ENCODE data around the gene RARRES2. TPM values are rescaled to one million over a fixed set of nuclear protein-coding genes. Genes with fewer than 3 reads are reported as not detected.
A peak's percentile ranks its signal among the peaks of the same experiment; 100 is the strongest.

The RARRES2 gene
- polyA plus RNA-seq, 1 experiment = 6.7 TPM

- H3K4me3 ChIP-seq (ENCODE audit: low read depth, low read length) = no peak overlapping the region
- no peaks in the 10 kb centered on the region for H3K9me3 ChIP-seq (ENCODE audit: control insufficient read depth, insufficient read depth, low read length)
- CTCF ChIA-PET = interaction anchor here (0.6 to 1.3 kb wide), 4 partner anchors 9 to 85 kb away, joined by 3 to 7 read pairs (median 3); no protein-coding TSS in a partner anchor
These were observed 29.9 kb upstream of the RARRES2 start for GRCh38 chr7:150371131-150371995.

GRCh38 chr7:150370612-150371071 is 29.2 kb upstream of the RARRES2 start:
- Histone ChIP-seq H3K4me3 (ENCODE audit: low read depth, low read length) (peak overlapping the region; percentile 22), H3K27ac (ENCODE audit: low read depth, low read length) (peak overlapping the region; percentile 61), H3K9me3 (ENCODE audit: control insufficient read depth, insufficient read depth, low read length) (no peaks in the 10 kb centered on the region), H3K27me3 (ENCODE audit: control insufficient read depth, insufficient read depth, low read length) (no peaks in the 10 kb centered on the region)
- DNase-seq (ENCODE audit: low read depth, low spot score) = no peak
- CTCF ChIA-PET = interaction anchor here (1.1 to 1.3 kb wide), 3 partner anchors 9 to 85 kb away, joined by 3 read pairs; no protein-coding TSS in a partner anchor
- POLR2A ChIA-PET = interaction anchor here (1.3 kb wide), 1 partner anchor 8 kb away, joined by 6 read pairs; no protein-coding TSS in a partner anchor
- no peak for TF ChIP-seq CTCF (IDR thresholded peaks at IDR 0.05; ENCODE audit: low read depth, low read length)

More at GRCh38 chr7:150371131-150371995, 29.9 kb upstream of the RARRES2 start:
- no peak for TF ChIP-seq CTCF (IDR thresholded peaks at IDR 0.05; ENCODE audit: low read depth, low read length)
- POLR2A ChIA-PET = no interaction called here
- peak overlapping the region; percentile 52 for H3K27ac ChIP-seq (ENCODE audit: low read depth, low read length)
- no peaks in the 10 kb centered on the region for H3K27me3 ChIP-seq (ENCODE audit: control insufficient read depth, insufficient read depth, low read length)
- DNase-seq (ENCODE audit: low read depth, low spot score) = no peak

- Histone ChIP-seq H3K27me3 (ENCODE audit: control insufficient read depth, insufficient read depth, low read length) (no peaks in the 10 kb centered on the region), H3K9me3 (ENCODE audit: control insufficient read depth, insufficient read depth, low read length) (no peaks in the 10 kb centered on the region), H3K27ac (ENCODE audit: low read depth, low read length) (peak overlapping the region; percentile 83), H3K4me3 (ENCODE audit: low read depth, low read length) (peak overlapping the region; percentile 89)
- ChIA-PET CTCF (interaction anchor here (0.7 to 1.3 kb wide), 5 partner anchors 8 to 84 kb away, joined by 3 to 12 read pairs (median 3); no protein-coding TSS in a partner anchor), POLR2A (interaction anchor here (1.3 to 2.0 kb wide), 3 partner anchors 8 to 36 kb away, joined by 6 to 10 read pairs (median 7); a partner anchor contains a TSS)
- TF ChIP-seq CTCF (IDR thresholded peaks at IDR 0.05; ENCODE audit: low read depth, low read length) = no peak
- no peak for DNase-seq (ENCODE audit: low read depth, low spot score)
These were observed 28.5 kb upstream of the RARRES2 start for GRCh38 chr7:150369748-150370501.

DNA sequence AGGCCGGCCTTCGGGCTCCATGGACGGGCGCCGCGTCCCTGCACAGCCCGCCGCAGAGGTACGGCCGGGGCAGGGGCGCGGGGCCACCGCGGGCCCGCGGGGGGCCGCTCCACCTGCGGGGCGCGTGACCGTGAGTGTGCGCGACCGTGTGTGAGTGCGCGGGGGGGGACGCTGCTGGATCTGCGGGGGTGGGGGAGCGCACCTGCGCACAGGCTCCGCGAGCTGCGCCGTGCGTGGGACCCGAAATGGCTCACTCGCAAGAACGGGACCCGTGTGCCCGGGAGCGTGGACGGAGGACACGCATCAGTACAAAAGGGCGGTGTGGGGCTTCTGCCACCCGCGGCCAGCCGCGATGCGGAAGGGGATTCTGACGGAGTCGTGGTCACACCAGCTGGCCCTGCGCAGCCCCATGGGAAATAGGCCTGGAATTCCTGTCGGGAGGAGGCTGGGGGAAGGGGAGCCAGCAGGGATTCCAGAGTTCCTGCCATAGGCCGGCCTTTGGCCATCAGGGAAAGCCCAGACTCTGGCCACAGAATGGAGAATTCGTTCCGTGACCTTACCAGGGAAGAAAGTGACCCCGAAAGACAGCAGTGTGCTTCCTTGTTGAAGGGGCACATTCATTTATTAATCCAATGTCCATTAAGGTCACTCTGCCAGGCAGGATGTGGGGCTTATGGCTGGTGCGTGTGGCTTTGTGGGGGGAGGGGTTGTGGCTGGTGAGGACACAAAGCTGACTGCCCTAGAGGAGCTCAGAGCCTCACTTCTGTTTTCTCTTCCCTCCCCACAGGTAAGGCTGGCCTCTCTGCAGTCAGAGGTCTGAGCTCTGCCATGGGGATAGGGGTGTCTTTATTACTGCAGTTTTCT is 27.7 kb upstream of the RARRES2 start:
- Histone ChIP-seq H3K4me3 (ENCODE audit: low read depth, low read length) (peak overlapping the region; percentile 89), H3K27ac (ENCODE audit: low read depth, low read length) (peak overlapping the region; percentile 83), H3K9me3 (ENCODE audit: control insufficient read depth, insufficient read depth, low read length) (no peaks in the 10 kb centered on the region), H3K27me3 (ENCODE audit: control insufficient read depth, insufficient read depth, low read length) (no peaks in the 10 kb centered on the region)
- ChIA-PET POLR2A (interaction anchor here (0.6 to 2.0 kb wide), 7 partner anchors 9 to 37 kb away, joined by 3 to 10 read pairs (median 6); a partner anchor contains a TSS), CTCF (interaction anchor here (0.7 to 1.2 kb wide), 3 partner anchors 9 to 35 kb away, joined by 3 to 12 read pairs (median 3); no protein-coding TSS in a partner anchor)
- no peak for TF ChIP-seq CTCF (IDR thresholded peaks at IDR 0.05; ENCODE audit: low read depth, low read length)
- no peak for DNase-seq (ENCODE audit: low read depth, low spot score)
